HCT116 (cell line): ENCODE results near the gene SMYD3.

Experiments
- ATF3 ChIP-seq: IDR thresholded peaks from 2 replicates; pipeline ENCODE4 v1.6.1; 2012
- CTCF ChIP-seq, 3 experiments: fragments of 200-600 bp in 1 of 3; sonication (generic) in 1 of 3; IDR thresholded peaks in 2 of 3; conservative IDR thresholded peaks in 1 of 3; 2 replicates each; pipeline ENCODE4 v1.5.1; 2012 to 2017; ENCODE audit warnings: low read depth in 2 of 3, low read length in 2 of 3, antibody characterized with exemption in 1 of 3, borderline replicate concordance in 1 of 3, control low read depth in 1 of 3, mild to moderate bottlenecking in 1 of 3, mixed read lengths in 1 of 3, mixed run types in 1 of 3, moderate library complexity in 1 of 3; ENCODE audit not compliant: insufficient read depth in 1 of 3
- POLR2A ChIP-seq: IDR thresholded peaks from 2 replicates; pipeline ENCODE4 v1.7.0; 2011; ENCODE audit warnings: borderline replicate concordance; ENCODE audit not compliant: insufficient read depth, insufficient read length; ENCODE audit errors: extremely low read depth
- POLR2AphosphoS5 ChIP-seq: IDR thresholded peaks from 2 replicates; pipeline ENCODE4 v1.6.1; 2011; ENCODE audit warnings: mild to moderate bottlenecking, low read depth, low read length, moderate library complexity
- RAD21 ChIP-seq: IDR thresholded peaks from 2 replicates; pipeline ENCODE4 v1.6.1; 2012; ENCODE audit warnings: low read depth, mild to moderate bottlenecking
- REST ChIP-seq: IDR thresholded peaks from 2 replicates; pipeline ENCODE4 v1.6.1; 2012; ENCODE audit warnings: low read depth
- SIN3A ChIP-seq: IDR thresholded peaks from 2 replicates; pipeline ENCODE4 v1.6.1; 2012; ENCODE audit warnings: low read depth
- SP1 ChIP-seq: IDR thresholded peaks from 2 replicates; pipeline ENCODE4 v1.6.1; 2012; ENCODE audit warnings: low read depth
- TCF7L2 ChIP-seq: IDR thresholded peaks from 2 replicates; pipeline ENCODE4 v1.7.0; 2011; ENCODE audit warnings: borderline replicate concordance, inconsistent platforms; ENCODE audit not compliant: insufficient read depth, insufficient read length; ENCODE audit errors: extremely low read depth

- TF ChIP-seq SP1 = no peak
- peak; percentile 74 to 88 (median 78) for TF ChIP-seq CTCF (IDR thresholded peaks at IDR 0.05 in 2 of 3, conservative IDR thresholded peaks at IDR 0.05 in 1 of 3; ENCODE audit: borderline replicate concordance in 1 of 3, insufficient read depth in 1 of 3, low read depth in 2 of 3, low read length in 2 of 3)
- TF ChIP-seq REST = no peak
- no peak for TF ChIP-seq POLR2AphosphoS5
- no peak for TF ChIP-seq POLR2A
- TF ChIP-seq RAD21 = peak; percentile 96
- no peak for TF ChIP-seq SIN3A
- TF ChIP-seq TCF7L2 = no peak
- no peak for TF ChIP-seq ATF3
Observed at GRCh38 chr1:246002725-246003441, 504.2 kb downstream of the SMYD3 start.
